ENCODE results near the gene CASP2. TPM values are rescaled to one million over a fixed set of nuclear protein-coding genes. Genes with fewer than 3 reads are reported as not detected.

Gene CASP2
- total and polyA plus RNA-seq, 4 experiments from 2014 or later = 5.3 to 96.1 (median 61.8) TPM

DNA sequence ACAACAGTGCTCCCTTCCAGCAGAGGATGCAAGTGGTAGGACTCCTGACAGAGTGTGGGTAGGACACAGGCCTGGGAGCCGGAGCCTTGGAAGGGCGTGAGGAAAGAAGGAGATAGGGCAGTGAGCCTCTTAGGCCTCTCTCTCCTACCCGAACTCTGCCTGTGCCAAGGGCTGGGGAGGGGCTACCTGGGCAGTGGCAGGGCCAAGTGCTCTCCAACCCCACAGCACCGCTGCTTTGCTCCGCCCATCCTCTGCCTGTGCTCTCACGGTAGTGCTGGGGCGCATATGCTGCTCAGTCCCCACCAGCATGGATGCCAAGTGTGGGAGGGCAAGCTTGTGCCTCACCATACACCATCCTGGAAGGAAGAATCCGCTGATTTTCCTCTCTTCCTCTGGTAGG, 66.8 kb downstream of the CASP2 start:
- H3K9me3 Mint-ChIP-seq = no peaks in the 10 kb centered on the region
- no peaks in the 10 kb centered on the region for H3K36me3 Mint-ChIP-seq
- H3K4me3 Mint-ChIP-seq = no peak overlapping the region
- peaks cover 0 to 2% (median under 1%) of the 10 kb centered on the region in 4 donors for H3K4me1 Mint-ChIP-seq
- Histone ChIP-seq H3K36me3 (ENCODE audit: insufficient read depth, low read length) (no peaks in the 10 kb centered on the region), H3K9me3 (ENCODE audit: control insufficient read depth in 1 of 2, low read length in 2 of 2) (no peaks in the 10 kb centered on the region), H3K4me3 (ENCODE audit: low read length in 2 of 2) (no peak overlapping the region), H3K27ac (ENCODE audit: low read depth, low read length) (no peak overlapping the region), H3K27me3 (ENCODE audit: insufficient read depth, low read length) (no peaks in the 10 kb centered on the region), H3K4me1 (ENCODE audit: insufficient read depth, low read length) (no peaks in the 10 kb centered on the region)
- ChIA-PET CTCF (ENCODE audit: partially characterized antibody) (interaction anchor here (1.4 to 1.7 kb wide), 2 partner anchors 10 to 115 kb away, joined by 6 to 8 read pairs; no protein-coding TSS in a partner anchor), POLR2A (ENCODE audit: partially characterized antibody) (interaction anchor here (0.6 to 0.7 kb wide), 2 partner anchors 25 to 60 kb away, joined by 3 read pairs; no protein-coding TSS in a partner anchor)
- no peak overlapping the region for H3K27ac Mint-ChIP-seq
- DNase-seq = no peak
- H3K27me3 Mint-ChIP-seq = no peaks in the 10 kb centered on the region
- intact Hi-C loops (cut with micrococcal nuclease) = no loop called here

DNA sequence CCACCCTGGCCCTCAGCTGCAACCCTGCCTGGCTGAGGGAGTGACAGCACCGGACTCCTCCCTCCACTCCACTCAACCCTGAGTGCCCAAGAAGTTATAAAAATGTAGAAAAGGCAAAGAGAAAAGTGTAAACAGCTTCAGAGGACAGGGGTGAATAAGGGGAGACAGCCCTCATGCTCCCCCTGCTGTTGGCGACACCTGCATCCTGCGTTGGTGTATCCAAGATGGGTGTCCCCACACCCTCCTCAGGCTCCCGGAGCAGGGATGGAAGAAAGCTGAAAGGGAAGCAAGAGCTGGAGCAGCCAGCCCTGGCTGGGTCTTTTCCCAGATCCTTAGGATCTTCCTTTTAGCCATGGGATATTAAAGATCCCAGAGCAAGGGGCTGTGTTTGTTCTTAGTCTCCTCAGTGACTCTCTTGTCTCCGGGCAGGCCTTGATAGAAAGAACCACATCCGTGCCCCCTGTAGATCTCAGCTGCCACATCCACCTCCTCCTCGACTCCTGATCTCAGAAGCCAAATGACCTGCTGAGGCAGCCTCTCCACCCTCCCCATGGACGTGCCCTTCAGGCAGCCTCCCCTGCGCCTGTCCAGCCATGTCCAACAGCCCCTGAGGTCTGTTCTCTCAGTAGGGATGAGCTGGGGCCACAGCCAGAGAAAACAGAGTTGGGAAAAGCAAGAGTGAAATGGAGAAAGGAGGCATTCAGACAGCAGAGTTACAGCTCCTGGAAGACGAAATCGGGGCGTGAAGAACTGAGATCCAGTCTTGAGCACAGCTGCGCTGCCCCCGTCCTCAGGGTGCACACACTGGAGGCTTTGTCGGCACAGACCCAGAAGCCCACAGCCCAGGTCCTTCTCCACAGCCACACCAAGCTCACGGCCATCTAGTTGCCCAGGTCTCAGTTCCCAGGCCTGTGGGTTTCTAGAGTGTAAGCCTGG, 67.6 kb downstream of the CASP2 start:
- ChIA-PET POLR2A (ENCODE audit: partially characterized antibody) (interaction anchor here (0.6 to 1.2 kb wide), 5 partner anchors 13 to 641 kb away, joined by 3 read pairs; no protein-coding TSS in a partner anchor), CTCF (ENCODE audit: partially characterized antibody) (interaction anchor here (1.4 to 1.7 kb wide), 2 partner anchors 11 to 115 kb away, joined by 6 to 8 read pairs; no protein-coding TSS in a partner anchor)
- Mint-ChIP-seq H3K4me3 (no peak overlapping the region), H3K4me1 (peaks cover 3 to 5% (median 4%) of the 10 kb centered on the region in 4 donors), H3K27me3 (peaks cover 0 to 2% of the 10 kb centered on the region in 2 donors), H3K27ac (peak overlapping the region in 1 of 7 donors; percentile 44), H3K36me3 (no peaks in the 10 kb centered on the region), H3K9me3 (peaks cover 0 to 2% (median 0%) of the 10 kb centered on the region in 8 donors)
- no peak overlapping the region for H3K27ac ChIP-seq (ENCODE audit: low read depth, low read length)
- H3K27me3 ChIP-seq (ENCODE audit: insufficient read depth, low read length) = no peaks in the 10 kb centered on the region
- no peak for DNase-seq
- no peak overlapping the region for H3K4me3 ChIP-seq (ENCODE audit: low read length in 2 of 2)
- H3K36me3 ChIP-seq (ENCODE audit: insufficient read depth, low read length) = no peaks in the 10 kb centered on the region
- intact Hi-C loops (cut with micrococcal nuclease) = no loop called here
- H3K4me1 ChIP-seq (ENCODE audit: insufficient read depth, low read length) = no peaks in the 10 kb centered on the region
- no peaks in the 10 kb centered on the region for H3K9me3 ChIP-seq (ENCODE audit: control insufficient read depth in 1 of 2, low read length in 2 of 2)

DNA sequence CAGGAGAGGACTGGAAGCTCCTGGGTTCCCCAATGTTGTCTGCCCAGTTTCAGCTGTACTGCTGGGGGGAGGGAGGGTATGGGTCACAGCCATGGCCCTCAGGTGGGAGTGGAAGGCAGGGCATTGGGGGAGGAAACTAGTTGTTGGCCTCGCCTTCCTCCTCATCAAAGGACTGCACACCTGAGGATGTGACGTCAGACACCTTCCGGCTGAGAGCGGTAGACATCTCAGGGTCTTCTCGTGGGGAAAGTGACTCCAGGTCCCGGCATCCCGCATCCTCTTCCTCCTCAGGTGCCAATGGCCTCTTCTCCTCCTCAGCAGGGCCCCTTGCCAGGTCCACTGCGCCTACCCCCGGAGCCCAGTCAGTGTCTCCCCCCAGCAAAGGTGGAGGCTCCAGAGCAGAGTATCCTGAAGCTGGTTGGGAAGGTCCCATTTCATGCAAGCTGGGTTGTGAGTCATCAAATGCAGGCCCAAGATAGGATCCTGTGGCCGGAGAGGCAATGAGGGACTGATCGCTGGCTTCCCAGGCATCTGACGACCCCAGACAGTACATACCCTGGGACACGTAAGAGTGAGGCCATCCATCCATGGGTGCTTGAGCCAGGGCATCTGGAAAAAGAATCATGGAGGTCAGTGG, 68.4 kb downstream of the CASP2 start:
- peaks cover 0 to 2% (median 0%) of the 10 kb centered on the region in 8 donors for H3K9me3 Mint-ChIP-seq
- intact Hi-C loops (cut with micrococcal nuclease) = no loop called here
- Histone ChIP-seq H3K9me3 (ENCODE audit: control insufficient read depth in 1 of 2, low read length in 2 of 2) (no peaks in the 10 kb centered on the region), H3K4me1 (ENCODE audit: insufficient read depth, low read length) (no peaks in the 10 kb centered on the region), H3K27ac (ENCODE audit: low read depth, low read length) (no peak overlapping the region), H3K4me3 (ENCODE audit: low read length in 2 of 2) (no peak overlapping the region), H3K36me3 (ENCODE audit: insufficient read depth, low read length) (no peaks in the 10 kb centered on the region), H3K27me3 (ENCODE audit: insufficient read depth, low read length) (no peaks in the 10 kb centered on the region)
- H3K36me3 Mint-ChIP-seq = no peaks in the 10 kb centered on the region
- H3K27me3 Mint-ChIP-seq = peaks cover 0 to 3% of the 10 kb centered on the region in 2 donors
- H3K4me3 Mint-ChIP-seq = peak overlapping the region in 1 of 8 donors; percentile 46
- H3K27ac Mint-ChIP-seq = peak overlapping the region in 2 of 7 donors; percentile 28 to 76
- H3K4me1 Mint-ChIP-seq = peaks cover 3 to 5% (median 4%) of the 10 kb centered on the region in 4 donors
- DNase-seq = no peak
- ChIA-PET CTCF (ENCODE audit: partially characterized antibody) (interaction anchor here (1.4 to 1.7 kb wide), 2 partner anchors 11 to 116 kb away, joined by 6 to 8 read pairs; no protein-coding TSS in a partner anchor), POLR2A (ENCODE audit: partially characterized antibody) (interaction anchor here (0.7 to 1.2 kb wide), 2 partner anchors 12 to 24 kb away, joined by 3 read pairs; no protein-coding TSS in a partner anchor)

Other genes with a start within 250 kb of the CASP2 start
- not detected for gene OR6V1, start 236.0 kb upstream of the CASP2 start, total RNA-seq
- not detected for gene OR6V1, start 236.0 kb upstream of the CASP2 start, polyA plus RNA-seq
- not detected for gene PIP, start 156.3 kb upstream of the CASP2 start, total RNA-seq
- not detected for gene PIP, start 156.3 kb upstream of the CASP2 start, polyA plus RNA-seq
- not detected for gene TAS2R39, start 104.9 kb upstream of the CASP2 start, total RNA-seq
- not detected for gene TAS2R39, start 104.9 kb upstream of the CASP2 start, polyA plus RNA-seq
- not detected for gene TAS2R40, start 66.3 kb upstream of the CASP2 start, total RNA-seq
- not detected for gene TAS2R40, start 66.3 kb upstream of the CASP2 start, polyA plus RNA-seq
- 100 to 1,000 TPM; 469 to 482 TPM for gene GSTK1, start 24.9 kb upstream of the CASP2 start, total RNA-seq
- 100 to 1,000 TPM; 692 to 748 TPM for gene GSTK1, start 24.9 kb upstream of the CASP2 start, polyA plus RNA-seq
- 1 to 10 TPM in 1 of 2 experiments, under 1 TPM in 1; 0.61 to 1.8 TPM for gene TMEM139, start 3.4 kb upstream of the CASP2 start, total RNA-seq
- gene TMEM139, start 3.4 kb upstream of the CASP2 start, polyA plus RNA-seq = 1 to 10 TPM; 1.0 to 2.1 TPM
- gene CLCN1, start 27.8 kb downstream of the CASP2 start, total RNA-seq = not detected
- under 1 TPM in 1 of 2 donors, not detected in 1; 0.06 TPM for gene CLCN1, start 27.8 kb downstream of the CASP2 start, polyA plus RNA-seq
- under 1 TPM; 0.61 to 0.97 TPM for gene FAM131B, start 74.4 kb downstream of the CASP2 start, total RNA-seq
- not detected for gene FAM131B, start 74.4 kb downstream of the CASP2 start, polyA plus RNA-seq
- 100 to 1,000 TPM; 145 to 148 TPM for gene ZYX, start 93.0 kb downstream of the CASP2 start, total RNA-seq
- gene ZYX, start 93.0 kb downstream of the CASP2 start, polyA plus RNA-seq = 100 to 1,000 TPM in 1 of 2 donors, 10 to 100 TPM in 1; 55.7 to 145 TPM
- gene EPHA1, start 120.5 kb downstream of the CASP2 start, total RNA-seq = 10 to 100 TPM; 30.7 to 34.4 TPM
- gene EPHA1, start 120.5 kb downstream of the CASP2 start, polyA plus RNA-seq = 10 to 100 TPM in 1 of 2 donors, 1 to 10 TPM in 1; 4.2 to 14.4 TPM
- gene TAS2R60, start 155.1 kb downstream of the CASP2 start, total RNA-seq = 1 to 10 TPM in 1 of 2 experiments, under 1 TPM in 1; 0.36 to 1.4 TPM
- under 1 TPM; 0.89 to 0.94 TPM for gene TAS2R60, start 155.1 kb downstream of the CASP2 start, polyA plus RNA-seq
- under 1 TPM; 0.61 to 0.73 TPM for gene TAS2R41, start 189.5 kb downstream of the CASP2 start, total RNA-seq
- not detected for gene TAS2R41, start 189.5 kb downstream of the CASP2 start, polyA plus RNA-seq